GM19397 (cell line): Measurements from ENCODE around the gene CACNA1E.

Source experiments
- ATAC-seq: cut with Tn5 transposase; IDR thresholded peaks from one replicate; pipeline ENCODE4 v1.9.1; 2021; ENCODE audit warnings: mild to moderate bottlenecking, moderate library complexity; ENCODE audit not compliant: unreplicated experiment

Gene CACNA1E

DNA sequence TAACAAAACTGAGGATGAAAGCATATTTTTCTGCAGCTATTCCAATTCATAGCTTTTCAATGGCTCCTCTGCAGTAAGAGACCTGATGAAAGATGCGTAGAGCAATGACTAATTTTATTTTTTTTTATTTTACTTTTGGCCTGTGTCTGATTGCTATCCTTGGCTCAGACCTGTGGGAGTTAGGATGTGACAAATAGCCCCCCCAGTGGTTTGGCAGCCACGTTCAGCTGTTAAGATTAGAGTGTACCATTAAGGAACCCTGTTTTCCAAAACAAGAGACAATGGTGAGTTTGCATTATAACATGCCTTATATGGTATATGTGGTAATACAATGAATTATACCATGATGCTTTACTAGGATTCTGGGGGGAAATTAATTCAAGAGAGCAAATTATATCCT is 264.7 kb downstream of the CACNA1E start:
- no peak for ATAC-seq

DNA sequence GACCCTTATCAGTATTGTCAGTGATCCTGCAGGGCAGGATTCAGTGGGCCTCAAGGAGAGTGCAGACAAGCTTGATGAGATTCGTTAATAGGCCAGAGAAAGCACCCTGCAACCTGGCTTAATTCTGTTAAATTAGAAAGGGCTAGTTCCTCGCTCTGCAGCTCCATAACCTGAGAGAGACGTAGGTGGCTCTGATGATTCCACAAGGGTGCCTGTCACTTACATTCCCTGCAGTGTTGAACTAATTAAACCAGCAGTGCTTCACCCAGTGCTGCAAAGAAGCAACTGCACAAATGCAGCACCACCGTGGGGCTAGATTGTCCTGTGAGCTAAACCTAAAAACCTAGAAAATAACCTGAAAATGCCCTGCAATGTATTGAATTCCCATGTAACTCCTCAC is 270.8 kb downstream of the CACNA1E start:
- ATAC-seq, result no peak

DNA sequence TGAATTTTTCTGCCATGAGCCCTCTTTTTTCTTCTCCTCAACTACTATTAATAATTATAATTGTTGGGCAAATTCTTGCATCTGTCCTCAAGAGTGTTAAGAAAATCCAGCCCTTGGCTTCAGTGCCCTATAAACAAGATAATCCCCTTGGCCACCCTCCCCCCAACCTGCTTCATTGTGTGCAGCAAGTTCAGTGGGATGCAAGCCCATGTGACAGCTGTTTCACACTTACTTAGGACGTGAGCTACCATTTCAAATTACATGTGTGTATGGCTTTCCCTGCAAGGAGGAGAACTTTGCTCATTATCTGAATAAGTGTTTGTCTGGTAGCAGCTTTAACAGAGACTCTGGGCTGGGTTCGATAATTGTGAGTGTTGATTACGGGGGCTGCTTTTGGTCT is 276.2 kb downstream of the CACNA1E start:
- ATAC-seq, result no peak

- no peak for ATAC-seq
These were observed 280.4 kb downstream of the CACNA1E start for GRCh38 chr1:181763736-181764135.

DNA sequence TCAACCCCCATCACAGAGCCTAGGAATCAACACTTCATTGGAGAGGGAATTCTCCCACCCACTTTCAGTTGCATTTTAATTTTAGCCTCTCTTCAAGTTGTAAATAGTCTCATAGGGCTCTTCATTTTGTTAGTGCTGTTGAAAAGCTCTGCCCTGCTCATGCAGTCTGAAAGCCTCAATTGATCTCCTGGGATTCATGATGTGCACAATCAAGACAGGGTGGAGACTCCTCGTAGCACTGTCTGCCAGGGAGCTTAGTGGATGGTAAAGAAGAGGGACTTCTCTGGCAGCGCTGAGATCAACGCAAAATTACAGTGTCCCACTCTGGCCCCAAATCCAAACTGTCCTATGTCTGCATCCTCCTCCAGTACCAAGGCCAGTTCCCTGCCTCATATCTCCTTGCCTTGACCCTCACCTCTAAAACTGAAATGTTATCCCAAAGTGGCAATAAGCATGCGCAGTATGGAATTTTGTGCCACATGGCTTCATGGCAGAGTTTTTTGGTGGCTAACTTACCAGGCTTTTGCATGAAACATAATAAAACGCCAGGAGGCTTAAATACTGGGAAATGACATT is 282.2 kb downstream of the CACNA1E start:
- no peak for ATAC-seq

DNA sequence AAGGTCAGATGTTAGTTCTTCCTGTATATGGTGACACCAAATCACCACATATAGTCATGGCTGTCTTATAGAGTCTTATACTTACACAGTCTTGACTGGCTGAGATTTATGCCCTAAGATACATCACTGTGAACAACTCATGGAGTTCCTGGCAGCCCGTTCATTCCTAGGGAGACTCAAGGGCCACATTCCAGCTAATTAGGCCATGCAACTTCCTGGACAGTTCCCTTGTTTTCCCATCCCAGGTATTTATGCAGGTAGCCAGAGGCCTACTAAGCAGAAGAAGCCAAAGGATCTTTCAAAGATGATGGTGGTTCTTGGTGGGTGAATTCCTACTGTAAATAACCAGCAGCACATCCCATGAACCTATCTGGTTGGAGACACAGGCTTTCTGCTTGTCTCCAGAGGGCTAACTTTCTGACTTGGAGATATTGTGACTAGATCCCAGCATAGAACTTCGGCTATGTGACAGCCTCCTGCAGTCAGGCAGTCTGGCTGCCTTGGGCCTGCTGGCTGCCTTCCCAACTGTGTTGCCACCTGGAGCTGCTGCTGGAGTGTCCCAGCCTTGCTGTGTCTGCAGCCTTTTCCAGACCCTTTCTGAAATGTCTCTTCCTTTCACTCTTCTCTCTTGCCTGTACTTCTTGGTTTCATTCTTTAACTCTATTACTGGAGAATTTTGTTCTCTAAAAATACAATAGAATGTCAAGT is 283.8 kb downstream of the CACNA1E start:
- ATAC-seq, result no peak

GRCh38 chr1:181768211-181768929 is 285.1 kb downstream of the CACNA1E start:
- no peak for ATAC-seq

GRCh38 chr1:181768930-181769280 is 285.6 kb downstream of the CACNA1E start:
- ATAC-seq, result no peak

DNA sequence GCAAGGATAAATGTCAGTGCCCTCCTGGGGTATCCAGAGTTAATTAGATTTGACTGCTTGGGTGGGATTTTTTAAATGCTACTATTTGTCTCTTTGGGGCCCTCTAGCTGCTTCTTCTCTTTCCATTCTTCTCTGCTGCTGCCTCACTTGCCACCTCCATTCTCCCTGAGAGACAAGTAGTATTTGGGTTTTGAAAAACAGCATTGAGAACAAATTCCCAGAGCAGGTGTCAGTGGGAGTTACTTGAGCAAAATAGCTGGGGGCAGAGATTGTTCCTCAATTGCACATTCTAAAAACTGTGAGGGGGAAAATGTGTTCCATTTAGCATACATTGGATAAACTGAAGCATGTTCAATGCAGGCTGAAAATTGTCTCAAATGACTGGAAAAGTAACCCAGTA is 286.5 kb downstream of the CACNA1E start:
- ATAC-seq, result no peak

DNA sequence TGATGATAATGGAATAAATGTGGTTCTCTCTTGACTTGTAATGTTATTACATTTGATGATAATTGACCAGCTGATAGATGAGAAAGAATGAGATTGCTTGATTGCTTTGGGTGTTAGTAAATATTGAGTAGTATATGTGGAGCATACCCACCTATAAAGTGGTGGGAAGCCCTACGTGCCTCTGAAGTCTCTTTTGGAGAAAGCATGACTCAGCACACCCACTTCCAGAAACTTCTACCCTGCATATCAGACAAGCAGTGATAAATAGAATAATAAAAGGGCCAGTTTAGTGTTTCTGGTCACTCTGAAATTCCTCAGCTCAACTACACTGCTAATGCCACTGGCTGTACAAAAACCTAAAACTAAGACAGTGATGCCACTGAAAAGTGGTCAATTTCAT is 289.4 kb downstream of the CACNA1E start:
- no peak for ATAC-seq

DNA sequence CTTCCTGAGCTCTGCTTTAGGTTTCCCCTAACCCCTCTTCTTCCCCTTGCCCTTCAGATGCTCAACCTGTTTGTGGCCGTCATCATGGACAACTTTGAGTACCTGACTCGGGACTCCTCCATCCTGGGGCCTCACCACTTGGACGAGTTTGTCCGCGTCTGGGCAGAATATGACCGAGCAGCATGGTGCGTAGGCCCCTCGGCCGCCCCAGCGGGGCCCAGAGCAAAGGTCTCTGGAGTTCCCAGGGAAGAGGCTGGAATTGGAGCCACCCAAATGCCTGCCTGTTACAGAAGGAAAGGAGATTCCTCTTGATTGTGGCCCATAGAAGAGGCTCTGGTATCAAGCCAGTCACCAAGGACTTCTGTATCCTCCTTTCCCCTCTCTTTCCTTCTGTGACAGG is 292.7 kb downstream of the CACNA1E start:
- ATAC-seq, result no peak

- no peak for ATAC-seq
These were observed 294.0 kb downstream of the CACNA1E start for GRCh38 chr1:181777286-181777685.

DNA sequence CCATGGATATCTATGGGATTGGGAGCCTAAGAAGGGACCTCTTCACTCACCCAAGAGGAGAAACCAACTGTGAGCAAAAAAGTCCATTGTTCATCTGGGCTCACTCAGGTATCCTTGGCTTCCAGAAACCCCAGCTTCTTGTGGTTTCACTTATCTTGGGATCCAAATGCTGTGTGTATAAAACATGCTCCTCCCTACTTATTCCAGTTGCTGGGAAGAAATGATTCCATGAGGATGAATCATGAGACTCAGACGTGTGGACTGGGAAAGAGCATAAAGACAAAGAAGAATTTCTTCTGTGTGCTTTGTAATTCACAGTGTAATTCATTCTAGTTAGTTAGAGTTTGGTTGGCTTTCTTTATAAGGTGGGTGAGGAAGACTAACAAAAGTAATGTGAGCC is 294.5 kb downstream of the CACNA1E start:
- no peak for ATAC-seq

DNA sequence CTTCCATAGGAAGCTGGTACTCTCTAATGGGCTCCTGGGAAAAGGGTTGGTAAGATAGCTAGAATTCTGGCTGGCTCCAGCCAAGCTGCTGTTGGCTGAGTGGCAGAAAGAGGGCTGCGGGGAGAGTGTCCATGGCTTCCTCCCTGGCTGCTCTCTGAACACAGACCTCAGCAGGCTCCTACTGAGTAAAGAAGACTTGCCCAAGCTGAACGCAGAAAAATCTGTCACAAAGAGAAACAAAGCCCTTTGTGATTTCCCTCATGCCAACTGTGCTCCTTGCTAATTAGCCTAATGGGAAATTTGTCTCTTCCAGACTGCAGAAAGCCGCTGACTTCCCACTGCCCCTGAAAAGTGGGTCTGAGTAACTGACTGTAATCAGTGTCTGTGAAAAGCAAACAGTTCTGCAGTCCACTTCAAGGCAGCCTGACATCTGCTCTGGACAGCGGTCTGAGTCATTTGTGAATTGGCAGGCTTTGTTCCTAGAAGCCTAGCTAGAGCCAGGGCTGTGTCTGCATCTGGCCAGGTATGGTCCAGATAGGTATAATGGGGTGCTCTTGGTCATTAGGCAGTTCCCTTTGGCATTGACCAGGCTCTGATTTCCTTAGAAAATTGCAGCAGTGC is 295.4 kb downstream of the CACNA1E start:
- no peak for ATAC-seq

- ATAC-seq, result no peak
These were observed 296.0 kb downstream of the CACNA1E start for GRCh38 chr1:181779343-181779742.

DNA sequence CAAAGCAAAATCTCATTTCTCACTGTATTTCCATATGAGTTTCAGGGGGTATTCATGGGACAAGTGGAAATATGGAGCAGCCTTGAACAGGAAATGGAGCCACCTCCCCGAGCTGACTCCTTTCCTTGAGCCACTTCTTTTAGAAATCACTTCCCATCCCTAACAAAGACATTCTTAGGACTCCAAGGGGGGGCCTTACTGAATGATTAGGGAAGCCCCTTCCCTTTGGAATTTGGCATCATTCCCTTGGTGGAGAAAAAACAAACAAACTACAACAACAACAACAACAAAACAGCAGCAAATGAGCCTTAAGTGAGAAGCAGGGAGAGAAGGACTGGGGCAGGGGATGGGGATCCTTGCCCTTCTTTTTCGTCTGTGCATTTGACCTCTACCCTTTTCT is 299.9 kb downstream of the CACNA1E start:
- no peak for ATAC-seq

DNA sequence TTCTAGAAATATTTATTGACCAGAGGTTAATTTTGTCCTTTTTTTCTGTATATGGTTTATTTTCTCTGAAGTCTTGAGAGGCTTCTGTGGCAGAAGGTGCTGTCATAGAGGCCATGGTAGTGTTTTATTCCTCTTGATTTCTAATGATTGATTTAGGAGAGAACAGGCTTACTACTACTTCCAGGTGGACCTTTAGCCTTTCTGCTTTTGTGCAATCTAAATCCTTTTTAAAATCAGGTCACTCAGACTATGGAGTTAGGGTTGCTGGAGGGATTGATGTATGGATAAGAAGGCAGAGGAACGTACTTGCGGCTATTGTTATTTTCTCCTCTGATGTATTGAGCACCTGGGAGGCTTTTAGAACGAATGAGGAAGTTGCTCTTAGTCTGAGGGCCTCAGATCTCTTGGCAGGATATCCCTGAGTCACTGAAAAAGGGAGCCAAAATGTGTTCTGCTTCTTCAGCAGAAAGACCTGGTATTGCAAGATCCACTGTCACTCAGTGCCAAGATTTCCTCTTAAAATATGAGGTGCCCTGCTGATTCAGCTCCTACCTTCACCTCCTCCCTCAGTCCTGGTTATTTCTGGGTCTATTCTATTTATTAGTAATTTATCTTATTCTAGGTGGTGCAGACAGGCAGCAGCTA is 300.8 kb downstream of the CACNA1E start:
- no peak for ATAC-seq

DNA sequence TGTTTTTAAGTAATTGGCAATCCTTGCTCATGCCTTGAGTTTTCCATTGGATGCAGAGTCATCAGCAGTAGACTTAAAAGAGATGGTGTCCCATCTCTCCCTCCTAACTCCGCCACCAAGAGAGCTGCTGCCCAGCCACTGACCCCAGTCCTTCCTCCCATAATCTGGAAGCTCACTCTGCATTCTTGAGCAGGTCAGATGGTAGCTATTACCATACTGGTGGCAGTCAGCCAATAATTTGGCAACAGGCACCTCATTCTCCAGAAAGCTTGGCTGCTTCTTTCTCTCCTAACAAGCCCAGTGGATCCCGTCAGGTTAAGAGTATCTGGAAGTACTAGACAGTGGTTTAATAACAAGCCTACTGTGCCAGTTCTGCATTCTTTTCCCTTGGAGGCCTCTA is 306.1 kb downstream of the CACNA1E start:
- no peak for ATAC-seq

DNA sequence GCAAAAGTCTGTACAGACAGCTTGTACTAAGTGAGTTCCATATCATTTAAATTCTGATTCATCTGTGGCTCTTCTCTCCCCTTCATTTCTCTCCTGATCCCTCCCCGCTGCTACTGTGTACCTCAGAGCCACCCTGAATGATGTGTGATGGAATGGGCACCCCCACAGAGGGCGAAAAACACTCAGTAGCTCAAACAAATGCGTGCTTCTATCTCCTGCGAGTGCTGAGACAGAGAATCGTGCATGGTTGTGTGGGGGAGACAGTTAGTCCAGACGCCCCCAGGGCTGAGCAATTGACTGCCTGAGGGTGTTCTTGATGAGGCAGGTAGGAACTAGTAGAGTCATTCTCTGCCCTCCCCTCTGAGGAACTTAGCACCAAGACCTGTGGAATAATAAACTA is 308.4 kb downstream of the CACNA1E start:
- no peak for ATAC-seq

GRCh38 chr1:181793831-181794230 is 310.5 kb downstream of the CACNA1E start:
- ATAC-seq, result no peak

DNA sequence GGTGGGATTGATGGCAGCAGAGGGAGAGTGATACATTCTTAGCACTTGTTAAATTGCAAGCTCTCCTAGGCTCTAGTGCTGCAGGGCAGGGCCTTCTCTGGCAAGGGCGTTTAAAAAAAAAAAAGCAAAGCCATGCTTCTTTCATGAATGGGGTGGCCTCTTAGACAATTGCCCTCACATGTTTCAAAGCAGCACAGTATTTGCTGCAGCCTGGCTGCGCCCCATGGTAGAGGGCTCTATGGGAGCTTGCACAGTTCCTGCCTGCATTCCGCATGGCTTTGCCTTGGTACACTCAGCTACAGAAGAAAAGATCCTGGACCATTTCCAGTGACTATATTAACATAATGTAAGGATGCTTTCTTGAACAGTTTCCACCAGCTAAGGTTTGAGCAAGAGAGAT is 311.0 kb downstream of the CACNA1E start:
- ATAC-seq, result no peak
